GM19193 (cell line): ENCODE data around the gene ARNT2.

Experiments used
- POLR2A ChIP-seq: IDR thresholded peaks from 4 replicates; pipeline ENCODE4 v1.6.1; 2011; ENCODE audit not compliant: insufficient read depth, insufficient read length; ENCODE audit errors: extremely low read depth

The ARNT2 gene

DNA sequence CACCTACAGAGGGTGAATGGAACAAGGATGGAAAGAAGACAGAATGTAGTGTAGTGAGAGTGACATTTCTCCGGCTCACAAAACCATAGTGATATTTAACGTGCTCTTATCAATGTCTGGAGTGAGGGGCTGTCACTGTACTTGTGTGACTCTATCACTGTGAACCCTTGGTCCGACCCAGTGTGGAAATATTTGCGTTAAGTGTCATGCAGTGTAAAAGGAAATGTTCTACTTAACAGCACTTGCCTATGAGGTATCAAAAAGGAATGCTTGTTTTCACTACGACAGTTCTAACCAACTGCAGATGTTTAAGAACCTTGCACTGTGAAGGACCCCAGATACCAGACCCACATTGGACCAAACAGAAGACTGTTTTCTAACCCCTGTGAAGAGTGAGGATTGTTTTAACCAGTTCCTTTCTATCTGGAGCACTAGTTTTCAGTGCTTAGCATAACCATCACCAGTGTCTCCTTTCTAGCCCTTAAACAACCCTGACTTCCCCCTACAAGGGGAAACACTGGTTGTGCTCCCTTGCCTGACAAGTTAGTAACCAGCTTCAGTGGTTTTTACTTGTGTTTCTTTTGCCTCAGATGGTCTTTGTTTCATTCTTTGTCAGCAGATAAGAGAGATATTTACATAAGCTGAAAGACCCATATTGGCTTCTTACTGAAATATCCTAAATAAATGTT lies 146.2 kb downstream of the ARNT2 start:
- TF ChIP-seq POLR2A, result no peak

DNA sequence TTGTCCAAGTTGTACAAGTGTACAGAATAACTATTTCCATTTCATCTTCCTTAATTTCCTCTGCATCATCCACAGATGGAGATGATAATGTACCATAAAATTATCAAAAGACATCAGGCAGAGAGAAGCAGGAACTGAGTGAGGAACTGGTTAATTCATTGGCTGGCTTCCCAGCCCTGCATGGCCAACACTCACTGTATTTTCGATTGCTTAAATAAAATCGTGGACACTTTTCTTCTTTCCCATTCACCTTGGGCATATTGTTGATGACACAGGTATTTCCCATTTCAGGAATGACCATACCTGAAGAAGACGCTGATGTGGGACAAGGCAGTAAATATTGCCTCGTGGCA lies 146.7 kb downstream of the ARNT2 start:
- TF ChIP-seq POLR2A, result no peak

DNA sequence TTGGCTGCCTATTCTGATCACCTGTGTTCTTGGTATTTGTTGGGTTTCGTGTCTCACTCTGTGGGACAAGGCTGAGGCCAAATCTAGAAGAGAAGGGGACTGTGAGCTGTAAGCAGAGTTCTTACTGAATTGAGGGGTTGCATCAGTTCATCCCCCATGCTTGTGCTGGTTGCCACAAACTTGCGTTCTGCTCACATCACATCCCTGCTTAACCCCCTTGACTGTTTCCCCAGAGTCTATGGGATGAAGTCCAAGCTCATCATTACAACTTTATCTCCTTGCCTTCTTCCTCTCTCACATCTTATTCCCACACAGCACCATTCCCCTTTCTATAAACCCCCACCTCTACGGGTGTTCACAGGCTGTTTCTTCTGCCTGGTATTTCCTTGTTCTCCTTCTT lies 147.2 kb downstream of the ARNT2 start:
- no peak for TF ChIP-seq POLR2A

DNA sequence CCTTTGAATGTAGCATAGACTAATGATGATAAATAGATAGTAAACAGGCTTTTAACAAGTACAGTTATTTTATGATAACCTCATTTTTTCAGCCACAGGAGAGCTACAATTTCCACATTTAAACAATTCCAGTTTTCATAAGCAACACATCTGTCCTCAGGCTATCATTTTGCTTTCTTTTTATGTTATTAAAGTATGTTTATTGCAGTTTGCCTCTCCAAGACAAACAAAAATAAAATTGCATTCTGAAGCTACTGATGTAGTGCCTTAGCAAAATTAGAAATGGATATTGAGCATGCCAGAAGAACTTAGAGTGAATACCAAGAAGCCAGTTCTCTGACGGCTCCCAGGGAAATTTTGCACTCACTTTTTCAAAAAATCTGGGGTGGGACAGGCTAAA lies 150.4 kb downstream of the ARNT2 start:
- TF ChIP-seq POLR2A, result no peak

DNA sequence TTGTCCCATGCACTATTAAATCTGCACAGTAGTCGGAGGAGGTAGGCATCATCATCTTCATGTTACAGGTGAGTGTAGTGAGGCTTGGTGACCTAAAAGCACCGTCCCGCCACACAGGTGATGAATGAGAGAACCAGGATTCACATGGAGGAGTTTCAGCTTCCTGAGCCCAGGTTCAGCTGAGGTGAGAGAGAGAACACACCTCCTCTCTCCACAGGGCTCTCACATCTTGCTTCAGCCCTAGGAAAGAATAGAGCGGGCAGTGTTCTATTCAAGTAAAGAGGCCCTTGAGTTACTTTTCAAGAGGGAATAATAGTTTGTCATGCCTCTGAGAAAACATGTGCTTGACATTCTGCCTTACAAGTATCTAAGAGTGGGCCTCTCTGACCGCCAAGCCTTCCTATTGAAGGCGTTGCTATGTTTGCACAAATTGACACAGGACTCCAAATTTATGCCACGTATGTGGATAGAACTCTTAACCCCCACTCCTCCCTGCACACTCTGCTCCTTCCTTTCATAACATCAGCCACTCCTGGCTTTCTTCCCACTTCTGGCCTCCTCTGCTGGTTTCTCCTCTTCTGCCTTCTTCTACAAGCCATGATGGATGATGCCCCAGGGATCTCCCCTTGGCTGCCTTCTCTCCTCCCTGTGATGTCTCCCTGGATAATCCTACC lies 152.6 kb downstream of the ARNT2 start:
- TF ChIP-seq POLR2A, result no peak

DNA sequence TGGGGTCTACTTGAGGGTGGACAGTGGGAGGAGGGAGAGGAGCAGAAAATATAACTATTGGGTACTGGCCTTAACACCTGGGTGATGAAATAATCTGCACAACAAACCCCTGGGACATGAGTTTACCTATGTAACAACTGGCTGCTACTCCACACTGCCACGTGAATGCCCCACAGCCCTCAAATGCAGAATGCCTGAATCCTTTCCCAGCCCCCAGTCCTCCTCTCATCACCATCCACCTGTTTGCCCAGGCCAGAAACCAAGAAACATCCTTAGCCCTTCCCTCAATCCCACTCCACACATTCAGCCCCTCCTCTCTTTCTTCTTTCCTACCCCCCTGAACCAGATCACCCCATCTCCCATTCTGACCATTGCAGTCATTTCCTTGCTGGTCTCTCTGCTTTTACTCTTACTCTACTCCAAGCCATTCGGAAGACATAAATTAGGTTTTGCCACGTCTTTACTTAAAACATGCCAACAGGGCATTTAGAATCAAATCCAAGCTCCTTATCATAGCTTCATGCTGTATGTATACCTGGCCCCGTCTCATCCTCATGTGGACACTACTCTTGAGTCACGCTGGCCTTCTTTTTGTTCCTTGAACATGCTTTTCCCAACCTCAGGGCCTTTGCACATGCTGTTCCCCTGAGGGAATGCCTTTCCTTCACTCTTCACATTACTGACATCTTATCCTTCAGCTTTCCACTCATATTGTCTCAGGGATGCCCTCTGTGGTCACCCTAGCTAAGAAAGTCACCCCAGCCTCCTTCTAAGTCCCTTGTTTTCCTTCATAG lies 153.5 kb downstream of the ARNT2 start:
- TF ChIP-seq POLR2A, result no peak

DNA sequence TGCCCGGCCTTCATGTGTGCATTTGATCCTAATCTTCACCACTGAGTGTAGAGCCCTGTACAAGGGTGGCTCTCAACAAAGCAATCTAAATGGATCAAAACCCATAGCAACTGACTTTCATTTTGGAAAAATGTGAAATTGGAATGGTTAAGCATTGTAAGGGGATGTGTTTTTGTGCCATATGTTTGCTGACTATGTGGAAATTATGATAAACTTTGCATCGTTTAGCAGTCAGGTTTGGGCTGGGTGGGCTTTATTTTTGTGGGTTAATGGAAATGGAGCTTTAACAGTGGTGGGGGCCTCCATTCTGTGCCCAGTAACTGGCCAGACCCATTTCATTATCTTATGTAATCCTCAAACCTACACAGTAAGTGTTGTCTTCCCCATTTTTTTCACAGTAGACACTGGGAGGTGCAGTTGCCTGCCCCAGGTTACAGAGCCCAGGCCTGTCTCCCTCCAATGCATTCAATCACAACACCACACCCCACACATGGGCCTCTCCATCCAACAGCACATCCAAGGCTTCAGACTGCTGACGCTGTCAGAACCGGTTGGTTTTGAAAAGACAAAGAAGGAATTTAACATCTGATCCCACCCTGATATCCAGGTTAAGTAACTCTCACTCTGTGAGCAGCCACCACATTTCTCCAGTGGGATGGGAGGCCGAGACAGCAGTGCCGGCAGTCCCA lies 154.6 kb downstream of the ARNT2 start:
- no peak for TF ChIP-seq POLR2A

DNA sequence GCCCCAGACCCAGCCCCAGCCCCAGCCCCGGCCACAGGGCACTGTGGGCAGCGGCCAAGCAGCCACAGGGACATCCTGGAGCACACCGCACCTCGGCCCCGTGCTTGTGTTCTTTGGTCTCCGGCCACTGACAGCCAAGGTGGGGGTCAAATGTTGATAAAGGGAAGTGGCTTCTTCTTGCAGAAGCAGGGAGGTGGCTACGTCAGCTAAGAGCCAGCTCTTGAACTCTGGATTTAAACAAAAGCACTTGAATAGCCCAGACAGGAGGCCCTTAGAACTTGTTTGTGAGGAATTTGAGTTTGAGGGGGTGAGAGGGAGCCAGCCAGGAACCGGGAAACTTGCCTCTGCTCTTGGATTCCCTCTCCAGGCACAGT lies 155.1 kb downstream of the ARNT2 start:
- no peak for TF ChIP-seq POLR2A

DNA sequence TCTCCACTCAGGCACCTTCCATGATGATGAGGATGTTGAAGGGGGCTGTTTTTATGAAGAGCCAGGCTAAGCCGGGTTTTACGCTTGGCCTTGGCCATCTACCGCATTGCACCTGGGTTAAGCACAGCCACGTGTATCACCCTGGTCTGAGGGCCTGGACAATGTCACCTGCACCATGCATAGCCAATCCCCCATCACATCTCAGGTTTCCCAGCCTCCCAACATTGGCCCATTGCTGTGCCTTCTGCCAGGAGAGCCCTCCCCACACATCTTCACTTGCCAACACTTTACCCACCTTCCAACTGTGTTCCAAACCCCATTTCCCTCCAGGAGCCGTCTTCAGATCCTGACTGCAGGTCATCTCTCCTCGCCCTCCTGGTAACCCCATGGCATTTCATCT lies 155.6 kb downstream of the ARNT2 start:
- TF ChIP-seq POLR2A, result no peak

DNA sequence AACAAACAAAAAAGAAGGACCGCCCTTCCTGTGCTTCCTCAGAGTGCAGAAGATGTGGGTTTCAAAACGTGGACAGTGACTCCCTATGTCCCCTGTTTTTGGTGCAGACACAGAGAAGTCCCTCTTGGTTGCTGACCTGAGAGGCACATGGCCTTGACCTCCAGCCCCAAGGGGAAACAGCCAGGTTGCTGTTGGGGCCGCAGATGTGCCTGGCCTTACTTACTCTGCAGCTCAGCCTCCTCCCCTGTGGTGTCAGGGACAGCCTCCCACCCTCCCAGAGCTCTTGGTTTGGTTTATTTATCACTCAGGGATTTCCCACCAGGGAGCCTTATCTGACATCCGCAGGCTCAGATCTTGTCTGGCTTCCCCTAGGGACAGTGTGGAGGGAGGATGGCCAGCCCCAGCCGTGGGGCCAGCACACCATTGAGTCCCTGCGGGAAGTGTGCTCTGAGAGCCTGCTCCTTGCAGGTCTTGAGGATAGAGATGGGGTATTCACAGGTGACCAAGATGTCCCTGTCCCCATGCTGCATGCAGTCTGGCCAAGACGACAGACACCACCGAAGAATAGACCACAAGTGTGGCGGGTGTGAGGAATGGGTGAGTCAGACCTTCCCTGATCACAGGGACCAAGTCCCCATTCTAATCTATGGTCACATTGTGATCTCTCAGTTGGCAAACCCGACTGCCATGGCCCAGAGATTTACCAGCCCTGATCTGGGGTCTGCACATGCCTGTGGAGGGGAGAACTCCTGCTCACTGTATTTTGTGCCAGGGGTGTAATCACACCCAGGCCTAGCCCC lies 156.6 kb downstream of the ARNT2 start:
- TF ChIP-seq POLR2A, result no peak

DNA sequence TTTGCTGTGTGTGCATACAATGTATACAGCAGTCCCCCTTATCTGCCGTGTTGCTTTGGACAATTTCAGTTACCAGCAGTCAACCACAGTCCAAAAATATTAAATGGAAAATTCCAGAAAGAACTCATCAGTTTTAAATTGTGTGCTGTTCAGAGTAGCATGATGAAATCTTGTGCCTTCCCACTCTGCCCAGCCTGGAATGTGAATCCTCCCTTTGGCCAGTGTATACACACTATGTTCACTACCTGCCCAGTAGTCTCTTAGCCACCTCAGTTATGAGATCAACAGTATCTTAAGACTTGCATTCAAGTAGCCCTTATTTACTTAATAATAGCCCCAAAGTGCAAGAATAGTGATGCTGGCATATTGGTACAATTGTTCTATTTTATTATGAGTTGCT lies 157.3 kb downstream of the ARNT2 start:
- TF ChIP-seq POLR2A, result no peak

DNA sequence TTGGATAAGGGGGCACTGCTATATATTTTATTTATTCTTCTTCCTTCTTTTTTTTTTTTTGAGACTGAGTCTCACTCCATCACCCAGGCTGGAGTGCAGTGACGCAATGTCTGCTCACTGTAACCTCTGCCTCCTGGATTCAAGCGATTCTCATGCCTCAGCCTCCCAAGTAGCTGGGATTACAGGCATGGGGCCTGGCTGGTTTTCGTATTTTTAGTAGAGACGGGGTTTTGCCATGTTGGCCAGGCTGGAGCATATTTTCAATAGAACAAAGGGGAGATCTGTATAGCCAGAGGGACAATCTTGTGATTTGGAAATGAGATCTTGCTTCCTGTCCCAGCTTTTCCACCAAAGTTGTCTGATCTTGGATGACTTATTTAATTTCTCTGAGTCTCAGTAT lies 157.9 kb downstream of the ARNT2 start:
- TF ChIP-seq POLR2A, result no peak

DNA sequence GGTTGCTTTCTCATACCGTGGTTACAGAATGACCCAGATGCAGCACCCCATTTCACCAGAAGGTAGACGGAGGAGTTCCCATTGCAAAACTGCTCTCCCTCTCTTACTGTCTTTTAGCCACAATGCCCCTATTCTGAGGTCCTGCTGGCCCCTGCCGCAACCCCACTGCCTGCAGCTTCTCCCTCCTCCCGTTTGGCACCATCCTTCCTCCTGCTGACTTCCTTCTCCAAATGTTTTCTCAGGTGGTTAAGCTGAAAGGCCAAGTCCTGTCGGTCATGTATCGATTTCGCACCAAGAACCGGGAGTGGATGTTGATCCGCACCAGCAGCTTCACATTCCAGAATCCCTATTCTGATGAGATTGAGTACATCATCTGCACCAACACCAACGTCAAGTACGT lies 158.7 kb downstream of the ARNT2 start:
- no peak for TF ChIP-seq POLR2A

DNA sequence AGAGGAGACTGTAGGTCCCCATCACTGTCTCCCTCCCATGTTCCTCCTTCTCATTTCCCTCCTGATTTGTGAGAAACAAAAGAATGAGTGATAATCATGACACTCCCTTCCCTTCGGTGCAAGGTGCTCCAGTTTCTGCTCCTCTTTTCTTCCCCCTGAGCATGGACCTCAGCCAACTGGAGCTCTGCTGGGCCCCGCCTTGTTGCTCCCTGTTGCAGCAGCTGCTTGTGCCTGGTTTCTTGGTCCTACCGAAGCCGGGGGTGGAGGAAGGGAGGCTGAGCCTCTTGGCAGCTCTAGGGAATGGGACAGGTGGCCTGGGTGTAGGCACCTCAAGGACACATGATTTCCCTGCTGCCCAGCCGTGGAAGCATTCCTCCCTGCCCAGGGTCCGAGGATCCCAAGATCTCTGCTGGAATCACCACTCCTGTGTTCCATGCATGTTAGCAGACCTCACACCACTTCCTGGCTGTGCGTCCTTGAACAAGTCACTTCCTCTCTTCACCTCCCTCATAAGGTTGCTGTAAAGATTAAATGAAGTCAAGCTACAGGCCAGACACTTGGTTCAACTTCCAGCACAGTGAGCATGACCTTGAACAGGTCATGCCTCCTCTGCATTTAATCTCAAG lies 159.3 kb downstream of the ARNT2 start:
- TF ChIP-seq POLR2A, result no peak
